GM10266 (cell line): Measurements from ENCODE around the gene GTF3C5.
"Not testable (repeated sequence)": the region's sequence is repeated elsewhere in the genome, so short reads cannot be mapped to it uniquely, and the experiment has no call there.

Experiments used
- DNase-seq: peaks from one replicate; pipeline ENCODE4 v3.0.0; 2012; ENCODE audit errors: extremely low spot score
- CTCF ChIP-seq: IDR thresholded peaks from 2 replicates; pipeline ENCODE4 v1.5.1; 2012; ENCODE audit warnings: mild to moderate bottlenecking, low read depth; ENCODE audit not compliant: control insufficient read depth, insufficient read depth; ENCODE audit errors: missing control alignments

Gene GTF3C5

GRCh38 chr9:133088146-133088750 lies 57.5 kb downstream of the GTF3C5 start:
- no peak for TF ChIP-seq CTCF
- no peak for DNase-seq

GRCh38 chr9:133088756-133089155 lies 58.0 kb downstream of the GTF3C5 start:
- TF ChIP-seq CTCF, result no peak
- DNase-seq, result no peak

GRCh38 chr9:133089271-133089671 lies 58.5 kb downstream of the GTF3C5 start:
- no peak for DNase-seq
- no peak for TF ChIP-seq CTCF

GRCh38 chr9:133090187-133090586 lies 59.4 kb downstream of the GTF3C5 start:
- DNase-seq, result no peak
- no peak for TF ChIP-seq CTCF

GRCh38 chr9:133090752-133091385 lies 60.1 kb downstream of the GTF3C5 start:
- DNase-seq, result no peak
- TF ChIP-seq CTCF, result no peak

- DNase-seq, result not testable (repeated sequence)
These were observed 63.6 kb downstream of the GTF3C5 start for GRCh38 chr9:133094351-133094750.

GRCh38 chr9:133094842-133095393 lies 64.1 kb downstream of the GTF3C5 start:
- no peak for TF ChIP-seq CTCF
- no peak for DNase-seq
